ENCODE data around the gene TMPRSS7.

GRCh38 chr3:112046599-112046998 is 12.1 kb downstream of the TMPRSS7 start:
- TF ChIP-seq POLR2AphosphoS5 (IDR thresholded peaks at IDR 0.05), result no peak
- TF ChIP-seq, protein P1, sequence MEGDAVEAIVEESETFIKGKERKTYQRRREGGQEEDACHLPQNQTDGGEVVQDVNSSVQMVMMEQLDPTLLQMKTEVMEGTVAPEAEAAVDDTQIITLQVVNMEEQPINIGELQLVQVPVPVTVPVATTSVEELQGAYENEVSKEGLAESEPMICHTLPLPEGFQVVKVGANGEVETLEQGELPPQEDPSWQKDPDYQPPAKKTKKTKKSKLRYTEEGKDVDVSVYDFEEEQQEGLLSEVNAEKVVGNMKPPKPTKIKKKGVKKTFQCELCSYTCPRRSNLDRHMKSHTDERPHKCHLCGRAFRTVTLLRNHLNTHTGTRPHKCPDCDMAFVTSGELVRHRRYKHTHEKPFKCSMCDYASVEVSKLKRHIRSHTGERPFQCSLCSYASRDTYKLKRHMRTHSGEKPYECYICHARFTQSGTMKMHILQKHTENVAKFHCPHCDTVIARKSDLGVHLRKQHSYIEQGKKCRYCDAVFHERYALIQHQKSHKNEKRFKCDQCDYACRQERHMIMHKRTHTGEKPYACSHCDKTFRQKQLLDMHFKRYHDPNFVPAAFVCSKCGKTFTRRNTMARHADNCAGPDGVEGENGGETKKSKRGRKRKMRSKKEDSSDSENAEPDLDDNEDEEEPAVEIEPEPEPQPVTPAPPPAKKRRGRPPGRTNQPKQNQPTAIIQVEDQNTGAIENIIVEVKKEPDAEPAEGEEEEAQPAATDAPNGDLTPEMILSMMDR (IDR thresholded peaks at IDR 0.05), result no peak
